H1 (cell line): Measurements from ENCODE around the gene MR1. TPM values are rescaled to one million over a fixed set of nuclear protein-coding genes. Genes with fewer than 3 reads are reported as not detected.

Source experiments
- CTCF ChIA-PET: fragments of 300-600 bp; sonication (Branson Sonifier 250); formaldehyde crosslinking; loops from one replicate; lab custom pipeline; 2021; ENCODE audit not compliant: partially characterized antibody; lab: Charles Lee
- POLR2A ChIA-PET: fragments of 300-600 bp; sonication (Branson Sonifier 250); formaldehyde crosslinking; loops from one replicate; lab custom pipeline; 2021; ENCODE audit warnings: inconsistent platforms; ENCODE audit not compliant: partially characterized antibody; lab: Charles Lee
- DNase-seq, 2 experiments: peaks; one replicate each; pipeline versions ENCODE4 v3.0.0 to v3.0.0-alpha.2; 2010 to 2022; ENCODE audit warnings: low spot score in 2 of 2, low read depth in 1 of 2, mixed read lengths in 1 of 2
- FAIRE-seq: peaks from 2 replicates; lab custom pipeline; 2011; peaks lifted over from hg19 to GRCh38; lab: Jason Lieb, UNC
- H2AFZ ChIP-seq: 2 replicates; pipeline ENCODE4 v1.8.1; 2012; ENCODE audit warnings: low read length, inconsistent platforms
- H2AK5ac ChIP-seq: 2 replicates; pipeline ENCODE4 v1.6.1; 2013; ENCODE audit warnings: low read depth, low read length
- H2BK120ac ChIP-seq: replicated peaks from 2 replicates; pipeline ENCODE3; 2013; ENCODE audit warnings: low read depth, low read length, inconsistent platforms
- H2BK12ac ChIP-seq: 2 replicates; pipeline ENCODE4 v1.6.1; 2013; ENCODE audit warnings: low read depth, low read length
- H2BK15ac ChIP-seq: 2 replicates; pipeline ENCODE4 v1.6.1; 2013; ENCODE audit warnings: low read length
- H2BK20ac ChIP-seq: 2 replicates; pipeline ENCODE4 v1.6.1; 2013; ENCODE audit warnings: low read length
- H2BK5ac ChIP-seq: 2 replicates; pipeline ENCODE4 v1.6.1; 2013; ENCODE audit warnings: low read depth, low read length
- H3K14ac ChIP-seq: 2 replicates; pipeline ENCODE4 v1.6.1; 2013; ENCODE audit warnings: inconsistent platforms; ENCODE audit not compliant: insufficient read length
- H3K18ac ChIP-seq: 2 replicates; pipeline ENCODE4 v1.6.1; 2013; ENCODE audit warnings: low read length; ENCODE audit errors: extremely low read depth
- H3K23ac ChIP-seq: 2 replicates; pipeline ENCODE4 v1.6.1; 2013; ENCODE audit warnings: inconsistent platforms; ENCODE audit not compliant: insufficient read length
- H3K23me2 ChIP-seq: 2 replicates; pipeline ENCODE4 v1.6.1; 2013; ENCODE audit warnings: low read depth, low read length
- H3K27ac ChIP-seq: 2 replicates; pipeline ENCODE4 v1.6.1; 2011; ENCODE audit warnings: low read depth, low read length, inconsistent platforms
- H3K27me3 ChIP-seq, 4 experiments: replicated peaks in 1 of 4; 1 replicate in 1 of 4; 2 replicates in 3 of 4; pipeline versions ENCODE4 v1.6.1 to v1.8.1; 2011 to 2013; ENCODE audit warnings: low read length in 3 of 4, mild to moderate bottlenecking in 3 of 4, inconsistent platforms in 2 of 4, mixed read lengths in 2 of 4, moderate library complexity in 1 of 4; ENCODE audit not compliant: control insufficient read depth in 3 of 4, insufficient read depth in 3 of 4; ENCODE audit errors: extremely low read depth in 1 of 4
- H3K36me3 ChIP-seq, 4 experiments: 2 replicates each; pipeline versions ENCODE4 v1.6.1 to v1.8.1; 2011 to 2013; ENCODE audit warnings: mild to moderate bottlenecking in 4 of 4, low read length in 3 of 4, moderate library complexity in 2 of 4, control low read depth in 1 of 4, inconsistent platforms in 1 of 4; ENCODE audit not compliant: insufficient read depth in 4 of 4, control insufficient read depth in 2 of 4
- H3K4ac ChIP-seq: replicated peaks from 2 replicates; pipeline ENCODE3; 2013; ENCODE audit warnings: low read length, low read depth, mixed read lengths, inconsistent platforms; ENCODE audit not compliant: insufficient read length
- H3K4me1 ChIP-seq, 4 experiments: replicated peaks in 1 of 4; 1 replicate in 1 of 4; 2 replicates in 3 of 4; pipeline versions ENCODE4 v1.6.1 to v1.8.1; 2011 to 2013; ENCODE audit warnings: low read length in 3 of 4, inconsistent platforms in 2 of 4, mixed read lengths in 1 of 4; ENCODE audit not compliant: insufficient read depth in 4 of 4, control insufficient read depth in 3 of 4
- H3K4me2 ChIP-seq, 2 experiments: 2 replicates each; pipeline versions ENCODE4 v1.6.1 to v1.8.1; 2011 to 2013; ENCODE audit warnings: low read depth in 2 of 2, low read length in 2 of 2, control low read depth in 1 of 2, inconsistent platforms in 1 of 2, mild to moderate bottlenecking in 1 of 2; ENCODE audit not compliant: insufficient read depth in 1 of 2
- H3K4me3 ChIP-seq, 4 experiments: fragments of 200-600, 300-600 bp in 1 of 4; sonication (generic), shearing (Covaris generic), sonication (Bioruptor Twin) in 1 of 4; 2 replicates each; pipeline versions ENCODE4 v1.5.1 to v1.8.1; 2011 to 2016; ENCODE audit warnings: low read length in 4 of 4, low read depth in 3 of 4, control low read depth in 2 of 4, inconsistent platforms in 2 of 4, mild to moderate bottlenecking in 2 of 4, mixed read lengths in 1 of 4, moderate library complexity in 1 of 4; ENCODE audit not compliant: insufficient read depth in 2 of 4; ENCODE audit errors: extremely low read depth in 1 of 4
- H3K56ac ChIP-seq: replicated peaks from 2 replicates; pipeline ENCODE3; 2013; ENCODE audit warnings: low read depth, mild to moderate bottlenecking, mixed read lengths, low read length, inconsistent platforms; ENCODE audit not compliant: insufficient read length
- H3K79me1 ChIP-seq: 2 replicates; pipeline ENCODE4 v1.6.1; 2013; ENCODE audit warnings: low read depth, low read length, control low read depth
- H3K79me2 ChIP-seq, 2 experiments: 2 replicates each; pipeline versions ENCODE4 v1.6.1 to v1.8.1; 2012 to 2013; ENCODE audit warnings: low read length in 2 of 2, mild to moderate bottlenecking in 2 of 2, inconsistent platforms in 1 of 2; ENCODE audit not compliant: insufficient read depth in 2 of 2, control insufficient read depth in 1 of 2
- H3K9ac ChIP-seq, 4 experiments: replicated peaks in 1 of 4; 1 replicate in 1 of 4; 2 replicates in 3 of 4; pipeline versions ENCODE4 v1.6.1 to v1.8.1; 2011 to 2013; ENCODE audit warnings: low read depth in 3 of 4, low read length in 3 of 4, control low read depth in 2 of 4, mild to moderate bottlenecking in 2 of 4, moderate library complexity in 2 of 4, inconsistent platforms in 1 of 4; ENCODE audit errors: extremely low read depth in 1 of 4
- H3K9me3 ChIP-seq, 2 experiments: 2 replicates each; pipeline versions ENCODE4 v1.6.1 to v1.8.1; 2012 to 2013; ENCODE audit warnings: mild to moderate bottlenecking in 2 of 2, moderate library complexity in 2 of 2, control low read depth in 1 of 2, inconsistent platforms in 1 of 2, low read depth in 1 of 2, low read length in 1 of 2, mixed read lengths in 1 of 2; ENCODE audit not compliant: insufficient read depth in 2 of 2
- H4K20me1 ChIP-seq, 2 experiments: replicated peaks in 1 of 2; 2 replicates each; pipeline versions ENCODE3 to v1.8.1; 2011 to 2013; ENCODE audit warnings: inconsistent platforms in 2 of 2, low read length in 2 of 2, mild to moderate bottlenecking in 1 of 2; ENCODE audit not compliant: insufficient read depth in 2 of 2, control insufficient read depth in 1 of 2
- H4K5ac ChIP-seq: 2 replicates; pipeline ENCODE4 v1.6.1; 2013; ENCODE audit warnings: low read length, low read depth, mixed read lengths, inconsistent platforms; ENCODE audit not compliant: insufficient read length
- H4K8ac ChIP-seq: 2 replicates; pipeline ENCODE4 v1.8.0; 2013; ENCODE audit warnings: mild to moderate bottlenecking, moderate library complexity, low read length, inconsistent platforms; ENCODE audit not compliant: insufficient read depth; ENCODE audit errors: extremely low read depth
- H4K91ac ChIP-seq: replicated peaks from 2 replicates; pipeline ENCODE3; 2013; ENCODE audit warnings: low read length, mixed read lengths, inconsistent platforms; ENCODE audit not compliant: insufficient read length
- ATF3 ChIP-seq: IDR thresholded peaks from 2 replicates; pipeline ENCODE4 v1.6.1; 2011; ENCODE audit warnings: low read depth, mild to moderate bottlenecking, low read length; ENCODE audit not compliant: insufficient read depth
- BRCA1 ChIP-seq: IDR thresholded peaks from 2 replicates; pipeline ENCODE4 v1.6.1; 2012; ENCODE audit warnings: low read depth, low read length, improper control_type of control experiment
- CEBPB ChIP-seq: IDR thresholded peaks from 2 replicates; pipeline ENCODE4 v1.6.1; 2012; ENCODE audit warnings: low read depth, low read length
- JUN ChIP-seq: IDR thresholded peaks from 2 replicates; pipeline ENCODE4 v1.6.1; 2011; ENCODE audit warnings: low read depth, mild to moderate bottlenecking, improper control_type of control experiment, low read length
- JUND ChIP-seq: IDR thresholded peaks from 2 replicates; pipeline ENCODE4 v1.6.1; 2011; ENCODE audit warnings: mild to moderate bottlenecking, improper control_type of control experiment, low read length
- POU5F1 ChIP-seq: IDR thresholded peaks from 2 replicates; pipeline ENCODE4 v1.6.1; 2011; ENCODE audit warnings: low read depth, mild to moderate bottlenecking, low read length, moderate library complexity
- SIX5 ChIP-seq: IDR thresholded peaks from 2 replicates; pipeline ENCODE4 v1.6.1; 2011; ENCODE audit warnings: mild to moderate bottlenecking, low read depth, low read length
- SP1 ChIP-seq: IDR thresholded peaks from 2 replicates; pipeline ENCODE4 v1.6.1; 2011; ENCODE audit warnings: low read depth, low read length
- WGBS, 2 experiments: shearing (Covaris generic) in 1 of 2; methylation state at CpG; one replicate each; pipeline versions ENCODE4 v1.1.6 to v1.1.7; 2013 to 2015; ENCODE audit warnings: low lambda C conversion rate in 2 of 2, mixed read lengths in 2 of 2, inconsistent platforms in 1 of 2, low coverage in 1 of 2, missing lambda C conversion rate in 1 of 2; ENCODE audit not compliant: insufficient replicate concordance in 2 of 2, insufficient coverage in 1 of 2, insufficient read length in 1 of 2; ENCODE audit errors: extremely low coverage in 1 of 2, missing lambda C conversion rate in 1 of 2; 5-methylcytosine and 5-hydroxymethylcytosine counted together
- polyA plus RNA-seq, 7 experiments: library from polyadenylated mRNA; depleted of rRNA in 3 of 7; stranded (reverse) in 5 of 7; unstranded in 2 of 7; fragments of >200 nt in 5 of 7; fragments of 200-250 nt in 2 of 7; gene quantifications; 1 replicate in 5 of 7; 2 replicates in 1 of 7; 4 replicates in 1 of 7; pipeline versions ENCODE4 v1.2.1 to v1.2.3, GENCODE V29; 2011 to 2013; ENCODE audit warnings: missing spikeins in 2 of 7, mixed read lengths in 2 of 7
- total RNA-seq: library from RNA; stranded (reverse); fragmentation: NEBNext Ultra II Directional; extraction: Animal tissue kit (Norgen Biotek cat#: 25700); gene quantifications from 2 replicates; pipeline ENCODE4 v1.2.1, GENCODE V29; 2021

Gene MR1
- total and polyA plus RNA-seq, 2 of the 8 experiments (the other 6 are each of a cell fraction or from before 2014, with no cell fraction given): 0.09 TPM; not detected in 1

- WGBS, 2 experiments: 88% methylated on average over 7 of the region's 7 CpGs; no CpG with 5 or more reads in 1 of the 2 experiments
- no peak overlapping the region for H2BK5ac ChIP-seq
- H3K4me2 ChIP-seq: no peak overlapping the region; a peak in 1 of 4 replicates
These were observed 69.6 kb downstream of the MR1 start for GRCh38 chr1:181103399-181103798.

More at GRCh38 chr1:181103399-181103798, 69.6 kb downstream of the MR1 start:
- Histone ChIP-seq H4K91ac (no peak overlapping the region), H2AK5ac (no peak overlapping the region), H3K27me3 (peaks cover 9 to 56% (median 42%) of the 10 kb centered on the region in 4 experiments), H3K23me2 (peaks cover 16% of the 10 kb centered on the region), H3K4ac (no peak overlapping the region), H3K4me3 (no peak overlapping the region), H3K18ac (no peak overlapping the region), H3K9ac (no peak overlapping the region), H2AFZ (no peak overlapping the region), H2BK15ac (0 out of 2 replicates have a peak overlapping the region, but pooled peaks have one; percentile 54), H4K5ac (no peak overlapping the region), H3K56ac (no peak overlapping the region), H3K79me1 (no peaks in the 10 kb centered on the region), H2BK20ac (no peak overlapping the region), H3K27ac (no peak overlapping the region), H4K20me1 (no peaks in the 10 kb centered on the region), H2BK12ac (0 out of 2 replicates have a peak overlapping the region, but pooled peaks have one; percentile 41), H3K4me1 (peaks cover 13 to 52% (median 23%) of the 10 kb centered on the region in 4 experiments), H2BK120ac (no peak overlapping the region), H3K23ac (no peak overlapping the region), H4K8ac (no peak overlapping the region), H3K14ac (no peak overlapping the region), H3K9me3 (no peaks in the 10 kb centered on the region), H3K79me2 (no peaks in the 10 kb centered on the region), H3K36me3 (no peaks in the 10 kb centered on the region)
- TF ChIP-seq JUN (no peak), ATF3 (no peak), CEBPB (no peak), SIX5 (no peak), SP1 (no peak), JUND (no peak), BRCA1 (no peak), POU5F1 (no peak)
- ChIA-PET CTCF (interaction anchor here (1.0 to 10.3 kb wide), 5 partner anchors 11 to 65 kb away, joined by 3 to 79 read pairs (median 4); no protein-coding TSS in a partner anchor), POLR2A (interaction anchor here (1.0 to 14.2 kb wide), 8 partner anchors 14 to 180 kb away, joined by 3 to 253 read pairs (median 4); partner anchors contain the start of gene IER5)
- DNase-seq (no peak), FAIRE-seq (no peak)
